ENCODE measurements around the gene RNF151.

RNF151 gene

DNA sequence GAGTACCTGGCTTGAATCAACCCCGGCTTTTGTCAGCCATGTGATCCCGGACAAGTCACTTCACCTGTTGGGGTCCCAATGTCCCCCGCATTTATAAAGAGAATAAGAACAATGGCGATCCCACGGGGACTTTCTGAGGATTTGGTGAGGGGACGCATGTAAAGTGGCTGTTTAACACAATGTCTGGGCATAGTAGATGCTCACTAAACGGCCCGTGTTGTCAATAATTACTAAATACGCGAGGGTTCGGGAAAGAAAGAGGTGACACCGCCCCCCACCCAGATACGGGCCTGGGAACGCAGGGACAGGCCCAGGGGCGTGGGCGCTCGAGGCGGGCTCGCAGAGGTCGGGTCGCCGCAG, 24.9 kb downstream of the RNF151 start:
- DNase-seq (ENCODE audit: low read depth in 2 of 2): no peak

DNA sequence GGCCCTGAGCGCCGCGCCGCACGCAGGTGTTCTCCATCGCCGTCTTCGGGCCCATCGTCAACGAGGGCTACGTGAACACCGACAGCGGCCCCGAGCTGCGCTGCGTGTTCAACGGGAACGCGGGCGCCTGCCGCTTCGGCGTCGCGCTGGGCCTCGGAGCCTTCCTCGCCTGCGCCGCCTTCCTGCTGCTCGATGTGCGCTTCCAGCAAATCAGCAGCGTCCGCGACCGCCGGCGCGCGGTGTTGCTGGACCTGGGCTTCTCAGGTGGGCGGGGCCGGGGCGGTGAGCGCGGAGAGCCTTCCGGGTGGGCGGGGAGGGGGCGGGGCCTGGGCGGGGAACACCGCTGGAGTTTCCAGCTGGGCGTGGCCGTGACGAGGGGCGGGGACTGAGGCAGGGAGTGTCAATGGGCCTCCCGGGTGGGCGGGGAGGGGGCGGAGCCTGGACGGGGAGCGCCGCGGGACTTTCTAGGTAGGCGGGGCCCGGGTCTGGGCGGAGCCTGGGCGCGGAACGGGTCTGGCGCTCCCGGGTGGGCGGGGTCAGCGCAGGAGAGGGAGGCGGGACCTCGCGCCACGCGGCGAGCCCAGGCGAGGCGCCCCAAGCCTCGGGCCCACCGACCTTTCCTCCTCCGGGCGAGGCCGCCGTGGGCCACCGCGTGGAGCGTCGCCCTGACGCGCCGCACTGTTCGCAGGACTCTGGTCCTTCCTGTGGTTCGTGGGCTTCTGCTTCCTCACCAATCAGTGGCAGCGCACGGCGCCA, 25.5 kb downstream of the RNF151 start:
- DNase-seq (ENCODE audit: low read depth in 2 of 2): peak; percentile 95 to 98

DNA sequence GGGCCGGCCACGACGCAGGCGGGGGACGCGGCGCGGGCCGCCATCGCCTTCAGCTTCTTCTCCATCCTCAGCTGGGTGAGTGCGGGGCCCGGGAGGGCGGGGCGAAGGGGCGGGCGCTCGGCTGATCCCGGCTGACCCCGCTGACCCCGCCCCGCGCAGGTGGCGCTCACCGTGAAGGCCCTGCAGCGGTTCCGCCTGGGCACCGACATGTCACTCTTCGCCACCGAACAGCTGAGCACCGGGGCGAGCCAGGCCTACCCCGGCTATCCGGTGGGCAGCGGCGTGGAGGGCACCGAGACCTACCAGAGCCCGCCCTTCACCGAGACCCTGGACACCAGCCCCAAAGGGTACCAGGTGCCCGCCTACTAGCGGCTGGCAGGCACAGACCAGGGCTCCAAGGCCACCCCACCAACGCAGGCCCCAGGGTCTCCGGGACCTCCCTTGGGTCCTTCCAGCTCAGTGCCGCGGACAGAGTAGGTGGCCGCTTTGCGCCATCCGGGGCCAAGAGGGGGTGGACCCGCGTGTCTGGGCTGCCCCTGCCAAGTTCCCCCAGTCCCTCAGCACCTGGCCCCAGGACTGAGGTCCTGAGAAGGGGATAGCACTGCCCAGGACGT, 26.2 kb downstream of the RNF151 start:
- no peak for DNase-seq (ENCODE audit: low read depth in 2 of 2)

DNA sequence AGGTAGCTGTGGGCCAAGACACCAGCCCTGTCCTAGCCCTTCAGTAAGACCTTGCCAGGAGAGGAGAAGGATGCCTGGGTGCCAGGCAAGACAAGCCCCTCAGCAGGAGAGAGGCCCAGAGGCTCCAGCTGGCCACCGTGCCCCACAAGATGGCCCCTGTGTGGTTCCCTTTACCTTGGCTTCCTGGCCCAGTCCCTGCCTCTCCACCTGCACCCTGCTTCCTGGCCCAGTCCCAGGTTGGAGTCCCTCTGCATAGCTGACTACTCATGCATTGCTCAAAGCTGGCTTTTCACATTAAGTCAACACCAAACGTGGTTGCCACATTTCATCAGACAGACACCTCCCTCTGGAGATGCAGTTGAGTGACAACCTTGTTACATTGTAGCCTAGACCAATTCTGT, 27.1 kb downstream of the RNF151 start:
- DNase-seq (ENCODE audit: low read depth in 2 of 2): no peak

DNA sequence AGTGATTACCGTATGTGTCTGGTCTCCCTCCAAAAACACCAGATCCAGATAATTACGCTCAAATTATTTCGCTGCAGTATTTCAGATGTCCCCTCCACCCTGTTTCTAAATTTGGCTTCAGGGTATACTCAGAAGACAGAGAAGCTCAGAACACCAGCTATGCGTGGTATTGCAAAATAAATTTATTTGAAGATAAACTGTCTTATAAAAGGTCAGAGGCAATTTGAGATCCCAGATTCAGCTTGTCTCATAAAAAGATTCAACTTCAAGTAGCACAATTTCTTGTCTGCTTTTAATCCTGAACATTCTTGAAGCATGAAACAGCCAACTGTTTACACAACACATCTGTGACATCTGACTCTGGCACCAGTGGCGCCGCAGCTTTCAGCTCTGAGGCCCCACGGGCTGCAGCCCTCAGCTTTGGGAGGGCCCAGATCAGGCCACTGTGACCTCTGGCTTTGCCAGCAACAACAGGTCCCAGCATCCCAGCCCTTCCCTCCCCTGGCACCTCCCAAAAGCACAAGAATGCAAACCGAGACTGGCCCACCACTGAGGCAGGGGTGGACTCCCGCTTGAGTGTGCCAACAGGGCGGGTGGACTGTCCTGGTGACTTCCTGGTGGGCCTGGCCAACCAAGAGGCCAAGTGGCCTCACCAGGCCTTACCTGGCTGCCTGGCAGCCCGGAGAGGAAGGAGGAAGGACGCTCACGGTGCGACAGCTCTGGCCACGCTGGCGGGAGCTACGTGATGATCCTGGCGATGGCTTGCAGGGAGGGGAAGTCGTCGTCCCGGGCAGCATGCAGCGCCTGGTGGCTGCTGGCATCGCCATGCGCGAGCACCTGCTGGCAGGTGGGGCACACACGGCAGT, 31.1 kb downstream of the RNF151 start:
- DNase-seq (ENCODE audit: low read depth in 2 of 2): no peak

DNA sequence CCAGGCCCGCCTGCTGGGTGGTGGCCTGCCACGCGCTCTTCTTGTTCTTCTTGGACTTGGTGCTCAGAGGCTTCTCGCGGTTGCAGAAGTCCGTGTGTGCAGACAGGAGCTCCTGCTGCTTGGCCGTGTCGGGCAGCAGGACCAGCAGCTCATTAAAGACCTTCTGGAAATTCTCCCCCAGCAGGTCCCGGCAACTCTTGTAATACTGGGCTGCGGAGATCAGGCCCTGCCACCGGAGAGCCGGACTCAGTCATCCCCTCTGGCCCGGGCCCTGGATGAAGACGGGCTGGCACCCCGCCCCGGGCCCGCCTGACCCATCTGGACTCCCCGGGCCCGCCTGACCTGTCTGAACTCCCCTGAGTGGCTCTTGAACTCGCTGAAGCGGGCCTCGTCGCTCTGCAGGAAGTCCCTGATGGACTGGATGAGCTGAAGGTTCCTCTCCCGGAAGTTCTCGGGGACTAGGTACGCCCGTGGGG, 31.7 kb downstream of the RNF151 start:
- no peak for DNase-seq (ENCODE audit: low read depth in 2 of 2)

DNA sequence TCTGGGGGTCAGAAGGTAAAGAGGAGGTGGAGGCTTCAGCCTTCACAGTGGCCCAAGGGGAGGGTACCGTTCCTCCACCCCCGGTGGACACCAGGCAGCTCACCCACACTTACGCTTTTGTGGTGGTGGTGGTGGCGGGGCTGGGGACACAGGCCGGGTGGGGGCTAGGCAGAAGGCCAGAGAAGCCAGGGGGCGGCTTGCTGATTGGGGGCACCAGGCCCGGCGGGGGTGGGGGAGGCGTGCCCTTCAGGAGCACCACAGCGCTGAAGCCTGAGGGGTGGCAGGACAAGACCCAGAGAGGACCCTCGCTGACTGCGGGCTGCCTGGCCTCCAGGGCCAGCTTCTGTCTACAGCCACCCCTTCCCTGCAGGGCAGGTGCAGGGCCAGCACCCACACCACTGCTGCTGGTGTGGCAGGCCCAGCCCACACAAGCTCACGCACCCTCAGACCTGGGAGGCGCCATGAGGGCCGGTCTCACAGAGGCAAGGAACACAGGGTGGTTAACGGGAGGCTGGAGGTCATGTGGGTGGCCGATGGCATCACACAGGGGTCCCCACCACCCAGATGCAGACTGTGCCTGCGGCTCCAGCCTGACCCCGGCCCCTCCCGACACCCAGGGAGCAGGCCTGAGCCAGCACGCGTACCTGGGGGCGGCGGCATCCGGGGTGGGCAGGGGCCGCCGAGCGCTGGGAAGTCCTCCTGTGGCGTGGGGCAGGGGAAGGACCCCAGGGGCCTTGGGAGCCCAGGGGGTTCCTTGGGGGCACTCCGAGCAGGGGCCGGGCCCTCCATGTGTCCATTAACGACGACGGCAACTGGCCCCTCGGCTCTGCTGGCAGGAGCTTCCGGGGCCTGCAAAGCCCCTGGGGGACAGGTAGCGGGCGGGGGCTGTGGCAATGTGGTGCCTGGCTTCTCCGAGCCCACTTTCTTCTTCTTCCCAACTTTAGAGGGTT, 32.5 kb downstream of the RNF151 start:
- DNase-seq (ENCODE audit: low read depth in 2 of 2): no peak

DNA sequence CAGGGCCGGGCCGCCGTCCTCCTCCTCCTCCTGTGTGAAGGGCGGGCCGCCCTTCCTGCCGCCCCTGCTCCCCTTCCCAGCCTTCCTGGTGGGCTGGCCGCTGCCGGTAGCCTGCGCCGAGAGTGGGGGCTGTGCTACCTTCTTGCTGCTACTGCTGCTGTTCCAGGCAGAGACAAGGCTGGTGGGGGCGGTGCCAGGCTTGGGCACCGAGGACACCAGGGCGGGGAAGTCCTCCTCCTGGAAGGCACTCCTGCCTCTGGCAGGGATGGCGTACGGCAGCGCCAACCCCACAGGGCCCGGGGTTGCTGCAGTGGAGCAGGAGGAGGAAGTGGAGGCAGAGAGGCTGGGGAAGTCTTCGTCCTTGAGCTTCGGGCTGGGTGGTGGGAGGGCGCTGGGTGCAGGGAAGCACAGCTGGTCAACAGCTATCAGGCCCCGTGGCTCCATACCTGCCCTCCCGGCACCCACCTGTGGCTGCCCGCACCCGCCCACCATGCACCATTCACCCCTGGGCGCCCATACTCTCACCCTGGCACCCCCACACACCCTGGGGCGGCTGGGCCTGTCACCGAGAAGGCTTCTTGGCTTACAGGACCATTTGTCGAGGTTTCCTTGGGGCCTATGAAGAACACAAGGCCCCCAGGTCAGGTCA, 33.3 kb downstream of the RNF151 start:
- no peak for DNase-seq (ENCODE audit: low read depth in 2 of 2)

DNA sequence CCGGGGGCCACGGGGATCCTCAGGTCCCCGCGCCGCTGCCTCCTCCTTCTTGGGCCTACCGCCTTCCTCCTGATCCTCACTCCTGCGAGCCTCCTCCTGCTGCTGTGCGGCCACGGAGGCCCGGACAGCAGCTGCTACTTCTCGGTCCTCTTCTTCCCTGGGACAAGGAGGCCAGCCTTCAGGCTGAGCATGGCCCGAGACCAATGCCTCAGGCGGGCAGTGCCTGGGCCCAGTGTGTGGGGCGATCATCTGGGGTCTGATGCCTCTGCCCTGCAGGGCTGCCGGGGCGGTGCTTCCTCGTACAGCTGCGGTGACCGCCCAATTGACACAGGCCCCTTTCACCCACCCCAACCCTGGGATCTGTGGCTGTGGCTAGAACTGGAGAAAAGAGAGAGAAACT, 34.4 kb downstream of the RNF151 start:
- DNase-seq (ENCODE audit: low read depth in 2 of 2): no peak

DNA sequence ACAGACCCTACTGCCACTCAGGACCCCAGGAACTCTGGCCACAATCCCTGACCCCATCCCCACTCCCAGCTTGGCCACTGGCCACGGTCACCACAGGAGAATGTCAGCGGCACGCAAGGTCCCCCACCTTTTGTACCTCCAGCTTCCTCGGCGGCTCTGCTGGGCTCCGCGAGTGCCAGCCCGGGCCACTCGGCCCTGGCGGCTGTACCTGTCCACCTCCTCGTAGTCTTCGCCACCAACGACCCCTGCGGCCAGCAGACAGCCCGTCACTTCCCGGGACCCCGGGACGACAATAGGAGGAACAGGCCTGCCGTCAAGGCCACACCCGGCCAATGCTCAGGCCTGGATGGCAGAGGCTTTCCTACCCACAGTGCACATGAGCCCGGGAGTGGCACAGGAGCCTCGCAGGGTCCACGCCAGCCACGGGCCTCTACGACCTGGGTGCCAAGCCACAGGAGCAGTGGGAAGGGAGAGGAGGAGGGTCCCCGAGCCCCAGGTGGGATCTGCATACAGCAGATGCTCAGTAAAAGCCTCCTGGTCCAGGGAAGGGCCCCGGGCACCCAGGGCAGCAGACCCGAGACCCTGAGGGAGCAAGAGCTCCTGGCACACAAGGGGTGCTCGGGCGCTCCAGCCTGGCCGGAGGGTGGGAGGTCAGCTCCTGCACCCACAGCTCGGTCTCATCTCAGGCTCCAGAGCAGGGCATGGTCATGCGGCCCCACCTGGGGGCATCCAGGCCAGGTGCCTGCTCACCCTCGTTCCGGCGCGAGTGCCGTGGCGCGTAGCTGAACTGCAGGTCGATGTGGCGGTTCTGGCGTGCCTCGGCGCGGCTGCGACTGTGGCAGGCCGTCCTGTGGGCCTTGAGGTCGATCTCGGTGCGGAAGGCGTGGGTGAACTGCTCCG, 35.0 kb downstream of the RNF151 start:
- DNase-seq (ENCODE audit: low read depth in 2 of 2): no peak

DNA sequence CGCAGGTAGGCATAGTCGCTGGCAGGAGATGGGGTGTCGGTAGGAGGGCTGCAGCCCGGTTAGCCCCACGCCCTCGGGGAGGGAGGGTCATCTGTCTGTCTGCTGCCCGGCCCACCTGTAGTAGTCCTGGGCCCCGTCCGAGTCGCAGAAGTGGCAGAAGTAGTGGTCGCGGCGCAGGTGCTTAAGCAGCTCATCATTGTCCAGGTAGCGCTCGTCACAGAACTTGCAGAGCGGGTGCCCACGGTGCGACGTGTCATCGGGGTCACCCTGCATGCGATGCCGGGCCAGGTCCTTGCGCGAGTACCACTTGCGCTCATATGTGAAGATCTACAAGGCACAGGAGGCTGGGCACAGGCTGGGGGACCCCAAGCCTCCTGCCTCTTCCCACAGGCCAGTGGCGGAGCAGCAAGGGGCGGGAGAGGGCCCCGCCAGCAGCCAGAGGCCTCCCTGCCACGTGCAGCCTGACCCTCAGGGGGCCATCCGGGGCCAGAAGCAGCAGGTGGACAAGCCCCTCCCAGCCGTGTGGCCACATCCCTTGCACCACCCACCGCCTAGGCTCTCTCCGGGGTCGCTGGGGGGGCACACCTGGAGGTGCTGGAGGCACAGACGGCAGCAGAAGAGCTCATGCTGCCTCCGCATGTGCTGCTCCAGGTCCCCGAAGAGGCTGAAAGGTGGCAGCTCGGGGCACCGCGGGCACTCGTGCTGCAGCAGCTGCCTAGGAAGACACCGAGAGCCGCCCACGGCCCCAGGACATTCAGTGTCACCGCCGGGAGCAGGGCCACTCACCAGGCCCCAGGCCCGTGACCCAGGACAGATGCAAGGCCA, 36.0 kb downstream of the RNF151 start:
- no peak for DNase-seq (ENCODE audit: low read depth in 2 of 2)

DNA sequence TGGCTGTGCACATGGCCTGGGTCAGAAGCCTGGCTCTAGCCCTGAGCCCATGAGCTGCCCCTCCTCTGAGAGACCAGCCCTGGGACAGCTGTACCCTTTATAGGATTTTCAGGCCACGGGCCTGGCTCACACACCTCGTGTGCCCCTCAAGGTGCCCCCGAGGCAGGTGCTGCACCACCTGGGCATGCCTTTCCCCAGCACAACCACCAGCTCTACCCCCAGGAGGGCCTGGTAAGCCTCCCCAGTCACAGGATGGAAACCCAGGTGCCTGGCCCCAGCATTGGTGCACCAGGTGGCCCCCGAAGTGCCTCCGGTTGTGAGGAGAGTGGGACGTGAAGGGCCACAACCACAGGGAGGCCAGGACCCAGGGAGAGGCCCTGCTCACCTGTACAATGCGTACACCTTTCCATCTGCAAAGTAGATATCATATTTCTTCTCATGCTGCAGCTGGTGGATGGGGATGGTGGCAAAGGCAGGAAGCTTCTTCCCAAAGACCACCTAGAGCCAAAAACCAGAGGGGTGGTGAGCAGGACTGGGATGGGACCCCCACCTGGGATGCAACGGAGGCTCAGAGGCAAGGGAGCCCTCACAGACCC, 36.7 kb downstream of the RNF151 start:
- DNase-seq (ENCODE audit: low read depth in 2 of 2): no peak

DNA sequence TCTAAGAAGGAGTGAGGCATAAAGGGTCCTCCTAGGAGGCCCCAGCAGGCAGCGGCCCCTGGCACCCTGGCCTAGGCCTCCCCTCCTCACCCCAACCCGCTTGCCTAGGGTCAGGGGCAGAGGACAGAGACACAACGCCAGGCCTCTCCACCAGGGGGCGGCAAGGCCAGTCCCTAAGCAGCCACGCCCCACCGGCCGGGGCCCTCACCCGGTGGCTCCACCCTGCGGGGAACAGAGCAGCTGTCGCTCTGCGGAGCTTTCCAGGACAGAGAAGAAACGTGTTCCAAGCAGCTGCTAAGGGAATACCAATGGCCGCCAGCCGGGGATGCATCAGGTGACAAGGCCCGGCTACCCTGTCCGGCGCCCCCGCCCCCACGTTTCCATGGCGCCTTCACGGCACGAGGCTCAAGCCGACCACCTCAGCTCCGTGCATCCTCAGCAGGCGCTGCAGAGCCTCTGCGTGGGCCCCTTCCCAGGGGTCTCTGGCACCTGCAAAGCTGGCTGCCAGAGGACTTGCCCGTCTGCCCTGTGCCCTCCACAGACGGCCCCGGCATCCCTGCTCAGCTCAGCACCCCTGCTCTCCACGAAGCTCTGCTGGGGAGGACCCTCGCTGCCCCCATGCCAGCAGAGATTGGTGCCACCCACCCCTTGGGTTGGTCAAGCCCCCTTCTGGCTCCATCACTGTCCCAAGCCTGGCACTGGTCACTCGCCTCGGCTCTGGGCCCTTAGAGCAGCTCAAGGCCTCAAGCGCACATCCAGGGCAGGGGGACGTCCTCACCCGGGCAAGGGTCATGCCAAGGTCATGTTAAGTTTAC, 37.4 kb downstream of the RNF151 start:
- DNase-seq (ENCODE audit: low read depth in 2 of 2): peak; percentile 66 to 74

DNA sequence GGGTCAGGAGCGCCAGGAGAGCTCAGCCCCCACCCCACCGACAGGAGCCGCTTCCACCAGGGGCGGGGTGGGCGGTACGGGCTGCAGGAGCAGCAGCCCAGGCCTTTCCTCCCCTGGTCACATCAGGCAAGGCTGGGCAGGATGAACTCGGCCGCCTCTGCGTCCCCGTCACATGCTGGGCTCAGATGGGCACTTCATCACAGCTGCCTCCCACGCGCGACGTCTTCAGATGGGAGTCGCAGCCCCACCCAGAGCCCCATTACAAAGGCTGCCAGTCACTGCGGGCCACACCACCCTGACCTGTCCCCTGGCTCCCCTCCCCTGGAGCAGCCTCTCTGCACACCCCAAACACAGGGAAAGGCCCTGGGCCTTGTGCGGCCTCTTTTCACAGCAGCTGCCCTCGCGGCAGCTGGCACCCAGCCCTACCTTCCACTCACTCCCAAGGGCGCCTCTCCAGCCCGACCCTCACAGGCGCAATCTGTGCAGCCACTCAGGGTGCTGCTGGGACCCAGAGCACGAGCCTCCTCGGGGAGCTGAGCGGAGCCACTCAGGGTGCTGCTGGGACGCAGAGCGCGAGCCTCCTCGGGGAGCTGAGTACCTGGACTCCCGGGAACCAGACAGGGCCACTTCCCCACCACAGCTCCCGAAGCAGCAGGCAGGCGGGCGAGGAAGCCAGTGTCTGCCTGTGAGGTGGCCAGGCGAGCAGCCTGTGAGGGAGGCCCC, 38.3 kb downstream of the RNF151 start:
- no peak for DNase-seq (ENCODE audit: low read depth in 2 of 2)

DNA sequence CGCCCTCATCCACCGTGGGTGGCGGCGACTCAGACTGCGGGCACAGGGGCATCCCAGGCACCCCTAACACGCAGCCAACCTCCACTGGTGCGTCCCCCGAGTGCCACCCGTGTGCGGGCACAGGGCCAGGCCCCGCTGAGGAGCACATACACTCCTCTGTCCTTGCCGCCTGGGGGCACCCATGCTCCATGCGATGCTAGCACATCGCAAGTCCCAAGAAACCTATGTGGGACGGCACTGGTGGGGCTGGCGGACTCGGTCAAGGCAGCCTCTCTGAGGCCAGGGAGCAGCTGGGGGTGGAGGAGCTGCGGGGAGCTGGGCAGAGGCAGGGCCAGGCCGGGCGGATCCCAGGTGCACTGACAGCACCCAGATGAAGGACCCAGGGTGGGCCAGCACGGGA, 39.0 kb downstream of the RNF151 start:
- DNase-seq (ENCODE audit: low read depth in 2 of 2): no peak

DNA sequence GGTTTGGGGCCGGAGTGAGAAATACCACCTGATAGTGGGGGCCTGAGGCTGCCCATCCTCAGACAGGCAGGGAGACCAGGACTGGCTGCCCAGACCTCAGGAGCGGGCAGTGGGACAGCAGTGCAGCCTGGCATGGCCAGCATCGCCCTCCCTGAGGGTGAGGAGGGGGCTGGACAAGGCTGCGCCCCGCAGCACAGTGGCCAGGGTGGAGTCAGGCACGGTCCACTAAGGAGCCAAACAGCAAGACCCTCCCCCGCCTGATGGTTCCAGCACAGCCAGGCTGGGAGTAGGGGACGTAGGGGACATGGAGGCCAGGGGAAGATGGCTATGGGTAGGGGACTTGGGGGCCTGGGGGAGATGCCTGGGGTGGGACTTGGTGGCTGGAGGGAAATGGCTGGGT, 39.7 kb downstream of the RNF151 start:
- no peak for DNase-seq (ENCODE audit: low read depth in 2 of 2)
